Stimulated activated CD8-positive, alpha-beta memory T cell treated with anti-CD3 and anti-CD28 coated beads, Interleukin-12 subunit alpha, Interleukin-12 subunit beta, amount 100 ng/mL, for 24 hours (primary cell): ENCODE data around the gene TMEM45B.
"Not testable (repeated sequence)": the region's sequence is repeated elsewhere in the genome, so short reads cannot be mapped to it uniquely, and the experiment has no call there.

Experiments
- DNase-seq: peaks from one replicate; pipeline ENCODE4 v3.0.0-alpha.2; 2020; ENCODE audit errors: extremely low read depth

The TMEM45B gene

GRCh38 chr11:129852125-129852740 is 36.6 kb downstream of the TMEM45B start:
- no peak for DNase-seq

- no peak for DNase-seq
These were observed 38.0 kb downstream of the TMEM45B start for GRCh38 chr11:129853518-129854231.

- no peak for DNase-seq
These were observed 38.7 kb downstream of the TMEM45B start for GRCh38 chr11:129854232-129854805.

- no peak for DNase-seq
These were observed 39.4 kb downstream of the TMEM45B start for GRCh38 chr11:129855086-129855485.

GRCh38 chr11:129856036-129856435 is 40.4 kb downstream of the TMEM45B start:
- DNase-seq = no peak

- no peak for DNase-seq
These were observed 46.3 kb downstream of the TMEM45B start for GRCh38 chr11:129861702-129862522.

GRCh38 chr11:129864811-129865210 is 49.2 kb downstream of the TMEM45B start:
- no peak for DNase-seq

GRCh38 chr11:129865701-129866100 is 50.1 kb downstream of the TMEM45B start:
- no peak for DNase-seq

- DNase-seq = no peak
These were observed 50.7 kb downstream of the TMEM45B start for GRCh38 chr11:129866311-129866710.

GRCh38 chr11:129868626-129869025 is 53.0 kb downstream of the TMEM45B start:
- DNase-seq = not testable (repeated sequence)

- DNase-seq = no peak
These were observed 56.3 kb downstream of the TMEM45B start for GRCh38 chr11:129871914-129872313.

- no peak for DNase-seq
These were observed 64.7 kb downstream of the TMEM45B start for GRCh38 chr11:129880311-129880710.

- DNase-seq = no peak
These were observed 66.0 kb downstream of the TMEM45B start for GRCh38 chr11:129881570-129882170.

- no peak for DNase-seq
These were observed 68.9 kb downstream of the TMEM45B start for GRCh38 chr11:129884581-129884980.

- DNase-seq = no peak
These were observed 69.7 kb downstream of the TMEM45B start for GRCh38 chr11:129885381-129885780.

GRCh38 chr11:129888451-129888850 is 72.8 kb downstream of the TMEM45B start:
- DNase-seq = no peak

- DNase-seq = no peak
These were observed 78.9 kb downstream of the TMEM45B start for GRCh38 chr11:129894278-129895125.

- DNase-seq = peak; percentile 68
These were observed 79.7 kb downstream of the TMEM45B start, which contains the start of gene NFRKB for GRCh38 chr11:129895126-129896041. NFRKB (minus strand) TSS chr11:129895578; CDS start chr11:129892849, 2,729 bp downstream.

- no peak for DNase-seq
These were observed 80.4 kb downstream of the TMEM45B start for GRCh38 chr11:129896062-129896461.

- no peak for DNase-seq
These were observed 89.8 kb downstream of the TMEM45B start for GRCh38 chr11:129905402-129905801.
